Progenitor cell of endocrine pancreas (in vitro differentiated cells): Measurements from ENCODE around the gene DDRGK1. TPM values are rescaled to one million over a fixed set of nuclear protein-coding genes. Genes with fewer than 3 reads are reported as not detected.

Experiments used
- DNase-seq: peaks from one replicate; pipeline ENCODE4 v3.0.0; 2021; ENCODE audit warnings: low spot score; ENCODE audit not compliant: unreplicated experiment
- H3K27ac Mint-ChIP-seq: 2 replicates; pipeline ENCODE4 v1.8.0; 2021; ENCODE audit warnings: mild to moderate bottlenecking, moderate library complexity, mixed read lengths
- H3K27me3 Mint-ChIP-seq: 2 replicates; pipeline ENCODE4 v1.8.0; 2021; ENCODE audit warnings: mixed read lengths
- H3K36me3 Mint-ChIP-seq: 2 replicates; pipeline ENCODE4 v1.8.0; 2022; ENCODE audit warnings: mixed read lengths; ENCODE audit not compliant: insufficient read depth
- H3K4me1 Mint-ChIP-seq: 2 replicates; pipeline ENCODE4 v1.8.0; 2021; ENCODE audit warnings: low read depth, mixed read lengths
- H3K4me3 Mint-ChIP-seq: 2 replicates; pipeline ENCODE4 v1.8.0; 2021; ENCODE audit warnings: low read depth, mild to moderate bottlenecking, moderate library complexity, mixed read lengths
- H3K9me3 Mint-ChIP-seq: 2 replicates; pipeline ENCODE4 v1.8.0; 2021; ENCODE audit warnings: low read depth, mixed read lengths
- CTCF ChIP-seq: fragments of 200-600 bp; sonication (generic); IDR thresholded peaks from one replicate; pipeline ENCODE4 v1.5.0; 2021; ENCODE audit warnings: antibody characterized with exemption, mild to moderate bottlenecking; ENCODE audit not compliant: unreplicated experiment
- total RNA-seq: library from RNA; stranded (reverse); gene quantifications from 2 replicates; pipeline ENCODE4 v1.2.1, GENCODE V29; 2021

DDRGK1 gene
- total RNA-seq, 1 donor from 2014 or later: 78.0 TPM

GRCh38 chr20:3226864-3227263, 22.4 kb upstream of the DDRGK1 start:
- no peak for TF ChIP-seq CTCF

GRCh38 chr20:3226093-3226492, 21.6 kb upstream of the DDRGK1 start:
- no peaks in the 10 kb centered on the region for H3K27me3 Mint-ChIP-seq
- no peak overlapping the region for H3K4me3 Mint-ChIP-seq
- TF ChIP-seq CTCF: no peak
- H3K27ac Mint-ChIP-seq: no peak overlapping the region
- H3K4me1 Mint-ChIP-seq: no peaks in the 10 kb centered on the region
- no peak for DNase-seq
- H3K9me3 Mint-ChIP-seq: no peaks in the 10 kb centered on the region
- peaks cover 4% of the 10 kb centered on the region for H3K36me3 Mint-ChIP-seq

More at GRCh38 chr20:3226864-3227263, 22.4 kb upstream of the DDRGK1 start:
- no peaks in the 10 kb centered on the region for H3K27me3 Mint-ChIP-seq
- no peak for DNase-seq
- H3K4me3 Mint-ChIP-seq: no peak overlapping the region
- H3K9me3 Mint-ChIP-seq: no peaks in the 10 kb centered on the region
- H3K4me1 Mint-ChIP-seq: no peaks in the 10 kb centered on the region
- no peak overlapping the region for H3K27ac Mint-ChIP-seq
- H3K36me3 Mint-ChIP-seq: no peaks in the 10 kb centered on the region

- Mint-ChIP-seq H3K27ac (no peak overlapping the region), H3K27me3 (no peaks in the 10 kb centered on the region), H3K9me3 (no peaks in the 10 kb centered on the region), H3K4me1 (no peaks in the 10 kb centered on the region), H3K4me3 (no peak overlapping the region), H3K36me3 (peaks cover 7% of the 10 kb centered on the region)
- DNase-seq: no peak
- no peak for TF ChIP-seq CTCF
Measured at GRCh38 chr20:3224681-3225421, 20.4 kb upstream of the DDRGK1 start.

GRCh38 chr20:3223994-3224680, 19.7 kb upstream of the DDRGK1 start:
- Mint-ChIP-seq H3K9me3 (no peaks in the 10 kb centered on the region), H3K36me3 (peaks cover 7% of the 10 kb centered on the region), H3K4me1 (no peaks in the 10 kb centered on the region), H3K27ac (no peak overlapping the region), H3K27me3 (no peaks in the 10 kb centered on the region), H3K4me3 (no peak overlapping the region)
- no peak for DNase-seq
- no peak for TF ChIP-seq CTCF

- Mint-ChIP-seq H3K9me3 (no peaks in the 10 kb centered on the region), H3K4me1 (no peaks in the 10 kb centered on the region), H3K27ac (no peak overlapping the region), H3K27me3 (no peaks in the 10 kb centered on the region), H3K36me3 (peaks cover 7% of the 10 kb centered on the region), H3K4me3 (no peak overlapping the region)
- no peak for DNase-seq
- TF ChIP-seq CTCF: no peak
Measured at GRCh38 chr20:3223651-3223993, 19.1 kb upstream of the DDRGK1 start.
